Neural progenitor cell (in vitro differentiated cells): ENCODE results near the gene SERAC1.

Source experiments
- EZH2 ChIP-seq: fragments of 200-600 bp; sonication (generic); IDR thresholded peaks from 2 replicates; pipeline ENCODE4 v1.6.1; 2017; ENCODE audit warnings: antibody characterized with exemption, mild to moderate bottlenecking, moderate library complexity
- EZH2phosphoT487 ChIP-seq: fragments of 200-600 bp; sonication (generic); IDR thresholded peaks from 2 replicates; pipeline ENCODE4 v1.6.1; 2017; ENCODE audit warnings: antibody characterized with exemption
- TF ChIP-seq, protein P1 (sequence below): fragments of 200-600 bp; sonication (generic); IDR thresholded peaks from 2 replicates; pipeline ENCODE4 v1.5.1; 2017; ENCODE audit warnings: antibody characterized with exemption, mild to moderate bottlenecking

DNA sequence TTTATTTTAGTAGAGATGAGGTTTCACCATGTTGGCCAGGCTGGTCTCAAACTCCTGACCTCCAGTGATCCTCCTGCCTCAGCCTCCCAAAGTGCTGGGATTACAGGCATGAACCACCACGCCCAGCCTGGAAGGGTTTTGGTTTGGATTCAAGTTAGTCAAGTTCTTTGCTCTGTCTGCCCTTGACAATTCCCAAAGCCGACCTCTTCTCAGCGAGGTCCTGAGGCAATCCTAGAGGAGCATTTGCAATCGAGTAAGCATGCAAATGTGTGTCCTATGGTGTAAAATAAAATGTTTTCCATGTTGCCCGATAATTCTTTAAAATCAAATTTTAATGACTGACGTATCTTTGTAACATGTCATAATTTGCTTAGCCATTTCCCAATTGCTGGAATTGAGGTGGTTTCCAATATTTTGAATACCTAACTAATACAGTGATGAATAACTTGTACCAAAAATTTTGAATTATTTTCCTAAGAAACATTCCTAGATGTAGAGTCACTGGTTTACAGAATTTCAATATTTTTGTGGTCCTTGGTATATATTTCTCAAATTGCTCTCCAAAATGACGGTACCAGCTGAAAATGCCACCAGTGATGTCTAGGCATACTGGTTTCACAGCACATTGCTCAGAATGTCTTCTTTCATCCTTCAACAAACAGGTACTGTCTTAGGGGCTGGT lies 38.8 kb upstream of the SERAC1 start:
- TF ChIP-seq EZH2 = no peak
- no peak for TF ChIP-seq EZH2phosphoT487
- TF ChIP-seq, protein P1, sequence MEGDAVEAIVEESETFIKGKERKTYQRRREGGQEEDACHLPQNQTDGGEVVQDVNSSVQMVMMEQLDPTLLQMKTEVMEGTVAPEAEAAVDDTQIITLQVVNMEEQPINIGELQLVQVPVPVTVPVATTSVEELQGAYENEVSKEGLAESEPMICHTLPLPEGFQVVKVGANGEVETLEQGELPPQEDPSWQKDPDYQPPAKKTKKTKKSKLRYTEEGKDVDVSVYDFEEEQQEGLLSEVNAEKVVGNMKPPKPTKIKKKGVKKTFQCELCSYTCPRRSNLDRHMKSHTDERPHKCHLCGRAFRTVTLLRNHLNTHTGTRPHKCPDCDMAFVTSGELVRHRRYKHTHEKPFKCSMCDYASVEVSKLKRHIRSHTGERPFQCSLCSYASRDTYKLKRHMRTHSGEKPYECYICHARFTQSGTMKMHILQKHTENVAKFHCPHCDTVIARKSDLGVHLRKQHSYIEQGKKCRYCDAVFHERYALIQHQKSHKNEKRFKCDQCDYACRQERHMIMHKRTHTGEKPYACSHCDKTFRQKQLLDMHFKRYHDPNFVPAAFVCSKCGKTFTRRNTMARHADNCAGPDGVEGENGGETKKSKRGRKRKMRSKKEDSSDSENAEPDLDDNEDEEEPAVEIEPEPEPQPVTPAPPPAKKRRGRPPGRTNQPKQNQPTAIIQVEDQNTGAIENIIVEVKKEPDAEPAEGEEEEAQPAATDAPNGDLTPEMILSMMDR = no peak
